GM10266 (cell line): Measurements from ENCODE around the gene SMARCC1.

ENCODE experiments used
- DNase-seq: peaks from one replicate; pipeline ENCODE4 v3.0.0; 2012; ENCODE audit errors: extremely low spot score
- CTCF ChIP-seq: IDR thresholded peaks from 2 replicates; pipeline ENCODE4 v1.5.1; 2012; ENCODE audit warnings: mild to moderate bottlenecking, low read depth; ENCODE audit not compliant: control insufficient read depth, insufficient read depth; ENCODE audit errors: missing control alignments

SMARCC1 gene

GRCh38 chr3:47579875-47580274 lies 201.8 kb downstream of the SMARCC1 start:
- DNase-seq = no peak
- no peak for TF ChIP-seq CTCF

GRCh38 chr3:47578691-47579632 lies 202.7 kb downstream of the SMARCC1 start, which contains the start of gene CSPG5:
Gene CSPG5 (minus strand): TSS chr3:47578865. CDS start chr3:47578693, 172 bp downstream.
- DNase-seq = peak; percentile 70
- no peak for TF ChIP-seq CTCF

GRCh38 chr3:47578119-47578632 lies 203.5 kb downstream of the SMARCC1 start:
- no peak for TF ChIP-seq CTCF
- peak; percentile 92 for DNase-seq

- DNase-seq = no peak
- no peak for TF ChIP-seq CTCF
These were observed 204.0 kb downstream of the SMARCC1 start for GRCh38 chr3:47577583-47578118.

GRCh38 chr3:47573190-47574172 lies 208.2 kb downstream of the SMARCC1 start:
- no peak for DNase-seq
- TF ChIP-seq CTCF = no peak

- TF ChIP-seq CTCF = no peak
- no peak for DNase-seq
These were observed 210.1 kb downstream of the SMARCC1 start for GRCh38 chr3:47571391-47572175.
